ENCODE results near the gene AGAP3.

GRCh38 chr7:151103973-151104372 is 17.7 kb downstream of the AGAP3 start:
- TF ChIP-seq, protein P1, sequence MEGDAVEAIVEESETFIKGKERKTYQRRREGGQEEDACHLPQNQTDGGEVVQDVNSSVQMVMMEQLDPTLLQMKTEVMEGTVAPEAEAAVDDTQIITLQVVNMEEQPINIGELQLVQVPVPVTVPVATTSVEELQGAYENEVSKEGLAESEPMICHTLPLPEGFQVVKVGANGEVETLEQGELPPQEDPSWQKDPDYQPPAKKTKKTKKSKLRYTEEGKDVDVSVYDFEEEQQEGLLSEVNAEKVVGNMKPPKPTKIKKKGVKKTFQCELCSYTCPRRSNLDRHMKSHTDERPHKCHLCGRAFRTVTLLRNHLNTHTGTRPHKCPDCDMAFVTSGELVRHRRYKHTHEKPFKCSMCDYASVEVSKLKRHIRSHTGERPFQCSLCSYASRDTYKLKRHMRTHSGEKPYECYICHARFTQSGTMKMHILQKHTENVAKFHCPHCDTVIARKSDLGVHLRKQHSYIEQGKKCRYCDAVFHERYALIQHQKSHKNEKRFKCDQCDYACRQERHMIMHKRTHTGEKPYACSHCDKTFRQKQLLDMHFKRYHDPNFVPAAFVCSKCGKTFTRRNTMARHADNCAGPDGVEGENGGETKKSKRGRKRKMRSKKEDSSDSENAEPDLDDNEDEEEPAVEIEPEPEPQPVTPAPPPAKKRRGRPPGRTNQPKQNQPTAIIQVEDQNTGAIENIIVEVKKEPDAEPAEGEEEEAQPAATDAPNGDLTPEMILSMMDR (IDR thresholded peaks at IDR 0.05) = no peak
- no peak for TF ChIP-seq POLR2A (IDR thresholded peaks at IDR 0.05)
